ENCODE measurements around the gene PLPP6. TPM values are rescaled to one million over a fixed set of nuclear protein-coding genes. Genes with fewer than 3 reads are reported as not detected.

The PLPP6 gene
- total RNA-seq, 4 donors from 2014 or later: 7.5 to 12.4 (median 11.2) TPM

DNA sequence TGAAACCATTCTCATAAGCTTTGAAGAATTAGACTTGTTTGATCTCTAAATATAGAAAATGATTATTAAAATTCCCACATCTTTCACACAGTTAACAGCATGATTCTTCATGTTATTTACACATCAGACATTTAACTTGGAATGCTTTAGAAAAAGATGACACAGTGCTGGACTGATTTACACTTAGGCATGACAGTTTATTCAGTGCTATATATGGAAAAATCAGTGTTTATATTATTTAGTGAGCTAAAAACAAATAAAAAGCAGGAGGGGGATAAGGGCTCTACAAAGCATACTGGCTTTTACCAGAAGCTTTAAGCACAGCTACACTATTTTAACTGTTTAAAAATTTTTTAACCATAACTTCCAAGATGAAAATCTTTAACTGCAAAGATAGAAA, 47.3 kb downstream of the PLPP6 start:
- peaks cover 0 to 9% of the 10 kb centered on the region in 2 donors for H3K36me3 ChIP-seq
- no peak overlapping the region for H3K4me3 ChIP-seq (replicated peaks in 1 of 3)
- TF ChIP-seq, protein P1, sequence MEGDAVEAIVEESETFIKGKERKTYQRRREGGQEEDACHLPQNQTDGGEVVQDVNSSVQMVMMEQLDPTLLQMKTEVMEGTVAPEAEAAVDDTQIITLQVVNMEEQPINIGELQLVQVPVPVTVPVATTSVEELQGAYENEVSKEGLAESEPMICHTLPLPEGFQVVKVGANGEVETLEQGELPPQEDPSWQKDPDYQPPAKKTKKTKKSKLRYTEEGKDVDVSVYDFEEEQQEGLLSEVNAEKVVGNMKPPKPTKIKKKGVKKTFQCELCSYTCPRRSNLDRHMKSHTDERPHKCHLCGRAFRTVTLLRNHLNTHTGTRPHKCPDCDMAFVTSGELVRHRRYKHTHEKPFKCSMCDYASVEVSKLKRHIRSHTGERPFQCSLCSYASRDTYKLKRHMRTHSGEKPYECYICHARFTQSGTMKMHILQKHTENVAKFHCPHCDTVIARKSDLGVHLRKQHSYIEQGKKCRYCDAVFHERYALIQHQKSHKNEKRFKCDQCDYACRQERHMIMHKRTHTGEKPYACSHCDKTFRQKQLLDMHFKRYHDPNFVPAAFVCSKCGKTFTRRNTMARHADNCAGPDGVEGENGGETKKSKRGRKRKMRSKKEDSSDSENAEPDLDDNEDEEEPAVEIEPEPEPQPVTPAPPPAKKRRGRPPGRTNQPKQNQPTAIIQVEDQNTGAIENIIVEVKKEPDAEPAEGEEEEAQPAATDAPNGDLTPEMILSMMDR (IDR thresholded peaks at IDR 0.05): no peak
- no peak for TF ChIP-seq POLR2A (IDR thresholded peaks at IDR 0.05)
- intact Hi-C loops (cut with DNase I): no loop called here
- no peak for DNase-seq
- no peaks in the 10 kb centered on the region for H3K9me3 ChIP-seq
- H3K27ac ChIP-seq: no peak overlapping the region
- no peaks in the 10 kb centered on the region for H3K27me3 ChIP-seq
- no peaks in the 10 kb centered on the region for H3K4me1 ChIP-seq

DNA sequence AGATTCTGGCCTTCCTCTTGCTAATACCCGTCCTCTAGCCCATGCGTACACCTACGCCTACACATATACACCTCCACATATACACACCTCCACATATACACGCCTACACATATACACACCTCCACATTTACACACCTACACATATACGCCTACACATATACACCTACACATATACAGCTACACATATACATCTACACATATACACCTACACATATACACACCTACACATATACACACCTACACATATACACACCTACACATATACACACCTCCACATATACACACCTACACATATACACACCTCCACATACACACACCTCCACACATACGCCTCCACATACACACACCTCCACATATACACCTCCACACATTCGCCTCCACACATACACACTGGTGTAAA, 51.8 kb downstream of the PLPP6 start:
- H3K27me3 ChIP-seq: no peaks in the 10 kb centered on the region
- H3K9me3 ChIP-seq: no peaks in the 10 kb centered on the region
- TF ChIP-seq, protein P1 (IDR thresholded peaks at IDR 0.05): no peak
- TF ChIP-seq POLR2A (IDR thresholded peaks at IDR 0.05): no peak
- H3K4me3 ChIP-seq (replicated peaks in 1 of 3): no peak overlapping the region
- peaks cover 24 to 29% of the 10 kb centered on the region in 2 donors for H3K36me3 ChIP-seq
- no peak for DNase-seq
- no peaks in the 10 kb centered on the region for H3K4me1 ChIP-seq
- intact Hi-C loops (cut with DNase I): no loop called here
- 56 to 64% methylated on average over 7 of the region's 7 CpGs for WGBS, 2 donors
- H3K27ac ChIP-seq: no peak overlapping the region

DNA sequence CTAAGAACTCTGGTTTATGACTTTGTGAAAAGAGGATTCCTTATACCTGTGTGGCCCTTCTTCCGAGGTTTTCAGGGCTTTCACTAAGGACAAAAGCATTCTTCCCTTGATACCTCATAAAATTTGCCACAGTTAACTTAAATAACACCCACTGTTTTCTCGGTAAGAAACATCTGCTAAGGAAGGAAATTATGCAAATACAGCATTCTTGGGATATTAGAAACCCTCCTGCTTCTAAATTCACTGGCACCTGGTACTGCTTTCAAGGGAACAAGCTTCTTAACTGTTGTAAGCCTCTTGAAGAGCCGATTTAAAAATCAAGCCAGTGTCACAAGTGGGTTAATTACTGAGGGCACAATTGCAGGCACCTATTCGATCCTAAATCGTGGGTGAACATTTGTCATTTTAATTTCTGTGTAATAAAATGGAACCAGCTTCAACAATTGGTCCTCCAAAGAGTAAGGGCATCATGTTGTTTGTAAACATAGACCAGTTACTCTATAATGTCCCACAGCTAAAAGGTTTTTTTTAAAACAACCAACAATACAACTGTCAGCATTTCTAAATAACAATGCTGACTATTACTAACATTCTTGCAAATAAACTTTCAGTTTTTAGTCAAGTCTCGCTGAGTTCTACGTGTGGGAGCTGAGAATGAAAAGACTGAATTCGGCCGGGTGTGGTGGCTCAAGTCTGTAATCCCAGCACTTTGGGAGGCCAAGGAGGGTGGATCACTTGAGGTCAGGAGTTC, 52.3 kb downstream of the PLPP6 start:
- intact Hi-C loops (cut with DNase I): no loop called here

More for the DNA sequence above, 52.3 kb downstream of the PLPP6 start:
- Histone ChIP-seq H3K36me3 (peaks cover 25 to 32% of the 10 kb centered on the region in 2 donors), H3K27ac (no peak overlapping the region), H3K9me3 (no peaks in the 10 kb centered on the region), H3K4me3 (replicated peaks in 1 of 3) (no peak overlapping the region), H3K4me1 (no peaks in the 10 kb centered on the region), H3K27me3 (no peaks in the 10 kb centered on the region)
- TF ChIP-seq, protein P1 (IDR thresholded peaks at IDR 0.05): no peak
- no peak for TF ChIP-seq POLR2A (IDR thresholded peaks at IDR 0.05)
- 92 to 93% methylated on average over 9 of the region's 9 CpGs for WGBS, 2 donors
- DNase-seq: no peak

Other genes starting within 250 kb of the PLPP6 start
- 10 to 100 TPM; 48.4 to 56.7 (median 49.7) TPM for gene SLC1A1, start 171.8 kb upstream of the PLPP6 start, total RNA-seq
- 10 to 100 TPM; 14.3 to 21.0 (median 16.9) TPM for gene SPATA6L, start 4.2 kb downstream of the PLPP6 start, total RNA-seq
- 10 to 100 TPM; 33.8 to 44.6 (median 37.3) TPM for gene CDC37L1, start 17.3 kb downstream of the PLPP6 start, total RNA-seq
- 100 to 1,000 TPM in 1 of 4 donors, 10 to 100 TPM in 3; 90.1 to 101 (median 92.7) TPM for gene AK3, start 78.9 kb downstream of the PLPP6 start, total RNA-seq
- 10 to 100 TPM; 15.6 to 29.3 (median 18.3) TPM for gene RCL1, start 130.7 kb downstream of the PLPP6 start, total RNA-seq

Data from thyroid gland (tissue), 4 donors.